Pancreas (tissue), 10 donors: Measurements from ENCODE around the gene KIF5A. TPM values are rescaled to one million over a fixed set of nuclear protein-coding genes. Genes with fewer than 3 reads are reported as not detected.

ENCODE experiments used
- ATAC-seq, 4 donors: fragments of 200-7000 bp; cut with Tn5 transposase; one replicate each; pipeline versions ENCODE4 v1.8.0 to v1.9.1; 2020; ENCODE audit warnings: mild to moderate bottlenecking in 4 of 4, moderate library complexity in 4 of 4
- DNase-seq, 6 donors: peaks; one replicate each; pipeline ENCODE4 v3.0.0-alpha.2; 2020
- FAIRE-seq: peaks from 2 replicates; lab custom pipeline; 2012; peaks lifted over from hg19 to GRCh38; lab: Jason Lieb, UNC
- H3K27ac ChIP-seq, 4 donors: fragments of 200-600 bp; sonication (generic); 1 replicate in 3 of 4; 2 replicates in 1 of 4; pipeline versions ENCODE4 v1.5.0 to v1.8.0; 2020
- H3K27me3 ChIP-seq, 4 donors: fragments of 200-600 bp; one replicate each; pipeline ENCODE4 v1.8.0; 2021
- H3K36me3 ChIP-seq, 3 donors: fragments of 200-600 bp; sonication (generic) in 1 of 3; one replicate each; pipeline versions ENCODE4 v1.5.0 to v1.8.0; 2020 to 2021
- H3K4me1 ChIP-seq, 3 donors: fragments of 200-600 bp; one replicate each; pipeline ENCODE4 v1.8.0; 2021
- H3K4me3 ChIP-seq, 4 donors: fragments of 200-600 bp; sonication (generic) in 2 of 4; one replicate each; pipeline versions ENCODE4 v1.5.0 to v1.8.0; 2020 to 2021
- H3K9me3 ChIP-seq, 4 donors: fragments of 200-600 bp; one replicate each; pipeline ENCODE4 v1.8.0; 2021
- WGBS, 2 donors: extraction: QIAGEN DNeasy Blood & Tissue Kit; methylation state at CpG; one replicate each; pipeline ENCODE4 v1.1.7; 2013; 5-methylcytosine and 5-hydroxymethylcytosine counted together
- intact Hi-C, 3 donors: fragments of 100-400 bp; cut with DNase I; formaldehyde crosslinking; loops; one replicate each; pipeline versions ENCODE4 v1.11.1 to v1.14.2; 2022
- polyA plus RNA-seq, 2 donors: library from polyadenylated mRNA; stranded (reverse); fragments of 200-250 nt; gene quantifications; one replicate each; pipeline ENCODE4 v1.2.3, GENCODE V29; 2013
- total RNA-seq, 6 donors: library from RNA; stranded (reverse); fragmentation: NEBNext Ultra II Directional in 4 of 6; extraction: Animal tissue kit (Norgen Biotek cat#: 25700) in 4 of 6; gene quantifications; one replicate each; pipeline versions ENCODE4 v1.2.1 to v1.2.4, GENCODE V29; 2021 to 2023
- TF ChIP-seq, protein P1 (sequence below), 4 donors: fragments of 200-600 bp; sonication (generic) in 3 of 4; IDR thresholded peaks; one replicate each; pipeline versions ENCODE4 v1.5.0 to v1.8.0; 2021; ENCODE audit warnings: antibody characterized with exemption in 4 of 4
- donor health status: healthy with polysubstance abuse.
- donor health status: DM: no; HTN: no; CAD: no; lungs with moderate emphysema.
- donor health status: DM: no; HTN: no; CAD: no.
- donor health status: control.
- donor health status: control.
- donor health status: Bipolar disorder and iron deficiency.
- donor health status: DM: yes; HTN: yes; CAD: no.
- donor health status: DM: no; HTN: no; CAD: no.
- donor health status: DM: no; HTN: no; CAD: no.
- donor health status: DM: yes; HTN: yes; CAD: no.

Gene KIF5A
- total and polyA plus RNA-seq, 8 donors: 0.25 to 2.9 (median 0.68) TPM

GRCh38 chr12:57534991-57535543, 14.8 kb upstream of the KIF5A start:
- intact Hi-C loops: no loop called here
- no peak for ATAC-seq
- H3K9me3 ChIP-seq: no peaks in the 10 kb centered on the region
- no peaks in the 10 kb centered on the region for H3K4me1 ChIP-seq
- H3K4me3 ChIP-seq: no peak overlapping the region
- no peaks in the 10 kb centered on the region for H3K27me3 ChIP-seq
- peaks cover 2 to 62% (median 29%) of the 10 kb centered on the region in 3 donors for H3K36me3 ChIP-seq
- FAIRE-seq: no peak
- TF ChIP-seq, protein P1, sequence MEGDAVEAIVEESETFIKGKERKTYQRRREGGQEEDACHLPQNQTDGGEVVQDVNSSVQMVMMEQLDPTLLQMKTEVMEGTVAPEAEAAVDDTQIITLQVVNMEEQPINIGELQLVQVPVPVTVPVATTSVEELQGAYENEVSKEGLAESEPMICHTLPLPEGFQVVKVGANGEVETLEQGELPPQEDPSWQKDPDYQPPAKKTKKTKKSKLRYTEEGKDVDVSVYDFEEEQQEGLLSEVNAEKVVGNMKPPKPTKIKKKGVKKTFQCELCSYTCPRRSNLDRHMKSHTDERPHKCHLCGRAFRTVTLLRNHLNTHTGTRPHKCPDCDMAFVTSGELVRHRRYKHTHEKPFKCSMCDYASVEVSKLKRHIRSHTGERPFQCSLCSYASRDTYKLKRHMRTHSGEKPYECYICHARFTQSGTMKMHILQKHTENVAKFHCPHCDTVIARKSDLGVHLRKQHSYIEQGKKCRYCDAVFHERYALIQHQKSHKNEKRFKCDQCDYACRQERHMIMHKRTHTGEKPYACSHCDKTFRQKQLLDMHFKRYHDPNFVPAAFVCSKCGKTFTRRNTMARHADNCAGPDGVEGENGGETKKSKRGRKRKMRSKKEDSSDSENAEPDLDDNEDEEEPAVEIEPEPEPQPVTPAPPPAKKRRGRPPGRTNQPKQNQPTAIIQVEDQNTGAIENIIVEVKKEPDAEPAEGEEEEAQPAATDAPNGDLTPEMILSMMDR (IDR thresholded peaks at IDR 0.05): no peak
- DNase-seq: no peak
- H3K27ac ChIP-seq: no peak overlapping the region
- 94 to 97% methylated on average over 3 of the region's 3 CpGs for WGBS, 2 donors

DNA sequence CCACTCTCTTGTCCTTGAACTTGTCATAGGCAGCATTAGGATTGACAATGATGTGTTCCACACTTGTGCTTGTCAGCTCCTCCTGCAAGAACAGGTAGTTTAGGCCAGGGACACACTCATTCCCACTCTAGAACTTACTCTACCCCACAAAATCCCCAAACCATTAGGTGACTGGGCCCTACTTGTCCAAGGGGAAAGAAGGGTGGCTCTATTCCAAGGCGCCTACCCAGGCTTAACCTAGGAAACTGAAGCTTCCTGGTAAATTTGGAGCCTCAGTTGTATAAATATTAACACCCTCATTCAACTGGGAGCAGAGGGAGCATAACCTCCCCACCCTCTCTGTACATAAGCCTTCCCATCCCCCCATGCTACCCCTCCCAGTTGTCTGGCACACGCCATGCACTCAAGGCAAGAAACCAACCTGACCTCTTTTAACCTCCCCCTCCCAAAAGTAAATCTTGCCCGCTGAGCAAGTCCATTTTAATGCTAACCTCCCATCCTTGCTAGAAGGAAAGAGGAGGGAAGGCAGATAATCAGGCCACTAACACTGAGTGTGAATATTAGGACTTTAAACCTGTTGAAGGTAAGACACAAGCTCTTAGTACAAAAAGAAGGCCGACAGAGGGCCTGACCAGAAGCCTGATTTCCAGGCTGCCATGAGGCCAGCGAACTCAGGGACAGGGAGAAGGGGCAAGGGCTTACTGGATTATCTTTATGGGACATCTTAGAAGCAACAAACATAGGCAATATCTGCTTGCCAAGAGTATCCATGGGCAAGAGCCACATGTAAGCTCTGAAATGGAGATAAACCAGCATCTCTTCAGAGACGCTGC, 13.9 kb upstream of the KIF5A start:
- ATAC-seq (peak in 1 of 4 donors; percentile 16), DNase-seq (no peak), FAIRE-seq (no peak)
- Histone ChIP-seq H3K27me3 (no peaks in the 10 kb centered on the region), H3K36me3 (peaks cover 2 to 53% (median 22%) of the 10 kb centered on the region in 3 donors), H3K4me1 (no peaks in the 10 kb centered on the region), H3K9me3 (no peaks in the 10 kb centered on the region), H3K27ac (no peak overlapping the region), H3K4me3 (no peak overlapping the region)
- 78% methylated on average over 6 of the region's 6 CpGs for WGBS, 2 donors
- TF ChIP-seq, protein P1 (IDR thresholded peaks at IDR 0.05): no peak
- intact Hi-C loops: no loop called here

DNA sequence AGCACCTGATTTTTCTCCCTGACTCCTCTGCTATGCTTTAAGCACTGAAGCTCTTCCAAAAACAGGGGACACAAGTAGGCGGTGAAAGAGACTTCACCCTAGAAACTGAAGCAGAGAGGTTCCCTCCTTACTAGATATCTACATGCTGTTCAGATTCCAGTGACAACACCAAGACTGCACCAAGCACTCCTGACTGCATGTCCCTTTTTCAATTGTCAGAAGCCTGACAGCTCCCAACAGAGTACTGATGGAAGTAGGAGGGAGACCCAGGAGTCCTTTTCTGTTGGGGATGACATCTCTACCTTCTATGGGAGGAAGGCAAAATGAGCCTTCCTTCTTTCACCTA, 13.3 kb upstream of the KIF5A start:
- ATAC-seq (no peak), FAIRE-seq (no peak), DNase-seq (no peak)
- TF ChIP-seq, protein P1 (IDR thresholded peaks at IDR 0.05): no peak
- Histone ChIP-seq H3K4me3 (no peak overlapping the region), H3K9me3 (no peaks in the 10 kb centered on the region), H3K36me3 (peaks cover 2 to 47% (median 22%) of the 10 kb centered on the region in 3 donors), H3K4me1 (no peaks in the 10 kb centered on the region), H3K27me3 (no peaks in the 10 kb centered on the region), H3K27ac (no peak overlapping the region)
- intact Hi-C loops: no loop called here
- 98 to 100% methylated on average over 1 of the region's 1 CpG for WGBS, 2 donors

DNA sequence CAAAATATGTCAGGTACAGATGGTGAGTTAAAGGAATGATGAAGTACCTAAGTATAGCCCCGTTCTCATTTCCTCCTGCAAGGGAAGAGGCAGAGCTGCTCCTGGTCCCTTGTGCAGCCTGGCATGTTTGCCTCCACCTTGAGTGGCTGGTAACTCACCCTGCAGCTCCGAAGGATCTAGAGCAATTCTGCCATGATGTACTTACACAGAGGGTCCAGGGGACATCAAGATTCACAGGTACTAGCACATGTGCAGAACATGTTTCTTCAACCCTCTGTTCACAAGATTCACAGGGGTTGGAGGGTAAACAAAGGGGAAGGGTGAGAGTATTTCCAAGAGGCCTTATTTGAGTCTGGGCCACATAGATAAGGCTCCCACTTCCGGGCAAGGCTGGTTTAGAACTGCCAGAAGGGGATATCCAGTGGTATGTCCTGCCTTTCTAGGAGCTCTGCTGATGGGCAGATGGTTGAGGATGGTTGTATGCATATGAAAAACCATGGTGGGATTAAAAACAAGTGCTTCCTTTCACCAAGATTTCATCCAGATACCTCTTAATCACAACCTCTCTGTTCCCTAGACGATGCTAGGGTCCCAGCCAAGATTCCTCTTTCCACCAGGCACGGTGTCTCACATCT, 10.6 kb upstream of the KIF5A start:
- ATAC-seq (no peak), DNase-seq (no peak), FAIRE-seq (no peak)
- Histone ChIP-seq H3K4me3 (no peak overlapping the region), H3K27ac (no peak overlapping the region), H3K9me3 (no peaks in the 10 kb centered on the region), H3K27me3 (no peaks in the 10 kb centered on the region), H3K36me3 (peaks cover 0 to 25% (median 11%) of the 10 kb centered on the region in 3 donors), H3K4me1 (no peaks in the 10 kb centered on the region)
- TF ChIP-seq, protein P1 (IDR thresholded peaks at IDR 0.05): no peak
- 74 to 76% methylated on average over 5 of the region's 5 CpGs for whole genome bisulfite sequencing, 2 donors
- intact Hi-C loops: no loop called here
